ENCODE results near the gene KITLG. TPM values are rescaled to one million over a fixed set of nuclear protein-coding genes. Genes with fewer than 3 reads are reported as not detected.
A peak's percentile ranks its signal among the peaks of the same experiment; 100 is the strongest.
"Not testable (repeated sequence)": the region's sequence is repeated elsewhere in the genome, so short reads cannot be mapped to it uniquely, and the experiment has no call there.

KITLG gene
- total RNA-seq, 2 donors from 2014 or later, result 32.8 to 37.1 TPM

- Histone ChIP-seq H3K27ac (no peak overlapping the region), H3K4me1 (no peaks in the 10 kb centered on the region), H3K36me3 (no peaks in the 10 kb centered on the region), H3K27me3 (no peaks in the 10 kb centered on the region), H3K9ac (ENCODE audit: low read depth in 2 of 2, low read length in 2 of 2) (no peak overlapping the region), H3K4me3 (no peak overlapping the region), H3K9me3 (no peaks in the 10 kb centered on the region)
- intact Hi-C loops (cut with DNase I), result no loop called here
- TF ChIP-seq CTCF (IDR thresholded peaks at IDR 0.05), result no peak
- DNase-seq, result peak; percentile 22
Measured at GRCh38 chr12:88471331-88472045, 108.8 kb downstream of the KITLG start.

- no peak overlapping the region for H3K9ac ChIP-seq (ENCODE audit: low read depth in 2 of 2, low read length in 2 of 2)
- H3K36me3 ChIP-seq, result no peaks in the 10 kb centered on the region
- H3K27ac ChIP-seq, result no peak overlapping the region
- H3K4me1 ChIP-seq, result no peaks in the 10 kb centered on the region
- DNase-seq, result no peak
- no peak for TF ChIP-seq CTCF (IDR thresholded peaks at IDR 0.05)
- intact Hi-C loops (cut with DNase I), result no loop called here
- H3K4me3 ChIP-seq, result no peak overlapping the region
- H3K9me3 ChIP-seq, result no peaks in the 10 kb centered on the region
- H3K27me3 ChIP-seq, result no peaks in the 10 kb centered on the region
Measured at GRCh38 chr12:88469154-88469553, 111.1 kb downstream of the KITLG start.

GRCh38 chr12:88468581-88468980, 111.7 kb downstream of the KITLG start:
- H3K4me1 ChIP-seq, result no peaks in the 10 kb centered on the region
- no peak for TF ChIP-seq CTCF (IDR thresholded peaks at IDR 0.05)
- H3K27me3 ChIP-seq, result no peaks in the 10 kb centered on the region
- no peak for DNase-seq
- no peak overlapping the region for H3K4me3 ChIP-seq
- intact Hi-C loops (cut with DNase I), result no loop called here
- H3K27ac ChIP-seq, result no peak overlapping the region
- H3K36me3 ChIP-seq, result no peaks in the 10 kb centered on the region
- no peaks in the 10 kb centered on the region for H3K9me3 ChIP-seq
- no peak overlapping the region for H3K9ac ChIP-seq (ENCODE audit: low read depth in 2 of 2, low read length in 2 of 2)

- intact Hi-C loops (cut with DNase I); H3K36me3 ChIP-seq; H3K9me3 ChIP-seq; H3K9ac ChIP-seq (ENCODE audit: low read depth in 2 of 2, low read length in 2 of 2); H3K4me1 ChIP-seq; H3K4me3 ChIP-seq; H3K27ac ChIP-seq; H3K27me3 ChIP-seq; DNase-seq: not testable (repeated sequence)
Measured at GRCh38 chr12:88466708-88467107, 113.6 kb downstream of the KITLG start.

GRCh38 chr12:88458327-88458726, 121.9 kb downstream of the KITLG start:
- Histone ChIP-seq H3K4me3 (no peak overlapping the region), H3K9ac (ENCODE audit: low read depth in 2 of 2, low read length in 2 of 2) (no peak overlapping the region), H3K27me3 (no peaks in the 10 kb centered on the region), H3K27ac (no peak overlapping the region), H3K9me3 (no peaks in the 10 kb centered on the region), H3K4me1 (no peaks in the 10 kb centered on the region), H3K36me3 (no peaks in the 10 kb centered on the region)
- TF ChIP-seq CTCF (IDR thresholded peaks at IDR 0.05), result no peak
- DNase-seq, result no peak
- intact Hi-C loops (cut with DNase I), result no loop called here

- no peaks in the 10 kb centered on the region for H3K9me3 ChIP-seq
- TF ChIP-seq CTCF (IDR thresholded peaks at IDR 0.05), result no peak
- H3K4me1 ChIP-seq, result no peaks in the 10 kb centered on the region
- H3K9ac ChIP-seq (ENCODE audit: low read depth in 2 of 2, low read length in 2 of 2), result no peak overlapping the region
- no peaks in the 10 kb centered on the region for H3K36me3 ChIP-seq
- no peak overlapping the region for H3K27ac ChIP-seq
- no peak overlapping the region for H3K4me3 ChIP-seq
- intact Hi-C loops (cut with DNase I), result no loop called here
- DNase-seq, result no peak
- no peaks in the 10 kb centered on the region for H3K27me3 ChIP-seq
Measured at GRCh38 chr12:88453323-88453722, 126.9 kb downstream of the KITLG start.
